ENCODE results near the gene WDR64.

DNA sequence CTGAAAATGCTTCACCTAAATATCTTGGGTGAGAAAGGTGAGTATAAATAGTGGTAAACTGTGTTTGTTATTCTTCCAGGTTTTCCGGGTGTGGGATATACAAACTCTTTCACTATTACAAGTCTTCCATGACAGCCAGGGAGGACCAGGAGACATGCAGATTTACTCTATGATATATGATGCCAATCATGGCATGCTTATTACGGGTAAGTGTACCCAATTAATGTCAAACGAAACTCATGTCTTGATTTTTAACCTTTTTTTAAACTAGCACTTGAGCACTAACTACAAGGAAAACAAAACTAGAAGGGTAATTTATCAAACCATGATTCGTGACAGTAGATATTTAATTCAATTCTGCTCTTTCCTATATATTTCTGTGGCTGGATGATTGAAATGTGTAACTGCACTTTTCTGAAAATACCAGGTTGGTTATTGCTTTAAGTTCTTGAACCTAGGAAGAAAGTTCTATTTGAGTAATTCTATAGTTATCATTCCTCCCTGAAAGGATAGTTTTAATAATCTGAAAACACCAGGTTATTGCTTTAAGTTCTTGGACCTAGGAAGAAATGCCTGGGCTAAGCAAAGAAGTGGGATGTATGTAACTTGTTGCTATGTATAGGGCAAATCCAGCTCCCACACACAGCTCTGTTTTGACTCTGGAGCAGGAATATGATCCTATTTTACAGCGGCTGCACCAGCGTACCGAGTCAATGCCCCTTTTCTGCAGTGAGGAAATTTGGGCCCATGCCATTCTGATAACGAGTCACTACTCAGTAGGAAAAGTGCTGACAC lies 86.4 kb downstream of the WDR64 start:
- TF ChIP-seq CTCF (IDR thresholded peaks at IDR 0.05; ENCODE audit: low read depth, low read length), result no peak
- no peak for TF ChIP-seq EZH2phosphoT487 (IDR thresholded peaks at IDR 0.05; ENCODE audit: low read depth)

All from OCI-LY3 (cell line).